Iris pigment epithelial cell (primary cell): ENCODE measurements around the gene BCAN.

Experiments
- DNase-seq: peaks from one replicate; pipeline ENCODE4 v3.0.0-alpha.2; 2011; ENCODE audit warnings: low read depth

Gene BCAN

GRCh38 chr1:156700736-156701531, 59.0 kb downstream of the BCAN start:
- DNase-seq: no peak

GRCh38 chr1:156703336-156703735, 61.4 kb downstream of the BCAN start:
- no peak for DNase-seq

GRCh38 chr1:156703741-156704140, 61.8 kb downstream of the BCAN start:
- no peak for DNase-seq

- DNase-seq: no peak
These were observed 62.3 kb downstream of the BCAN start for GRCh38 chr1:156704166-156704711.

- peak; percentile 62 for DNase-seq
These were observed 63.0 kb downstream of the BCAN start for GRCh38 chr1:156704930-156705320.

GRCh38 chr1:156705321-156705917, 63.5 kb downstream of the BCAN start, which contains the start of gene CRABP2:
Gene CRABP2 (minus strand): TSS chr1:156705583. CDS start chr1:156705446, 137 bp downstream.
- DNase-seq: no peak

- DNase-seq: no peak
These were observed 64.2 kb downstream of the BCAN start for GRCh38 chr1:156705918-156706656.

GRCh38 chr1:156706657-156707416, 64.9 kb downstream of the BCAN start:
- DNase-seq: no peak

GRCh38 chr1:156707417-156708217, 65.7 kb downstream of the BCAN start:
- no peak for DNase-seq

GRCh38 chr1:156708218-156708661, 66.3 kb downstream of the BCAN start:
- no peak for DNase-seq

- no peak for DNase-seq
These were observed 67.1 kb downstream of the BCAN start for GRCh38 chr1:156709031-156709430.
